HepG2 (cell line): Measurements from ENCODE around the gene NPBWR2. TPM values are rescaled to one million over a fixed set of nuclear protein-coding genes. Genes with fewer than 3 reads are reported as not detected.
A peak's percentile ranks its signal among the peaks of the same experiment; 100 is the strongest.

ENCODE experiments used
- CENPT ChIP-seq: sonication (generic); formaldehyde crosslinking; IDR thresholded peaks from 2 replicates; pipeline ENCODE4 v1.8.0; 2022; ENCODE audit warnings: low read depth, mild to moderate bottlenecking, moderate library complexity, missing genetic modification reagents
- GTF2F1 ChIP-seq: fragments of 150-350 bp; IDR thresholded peaks from 2 replicates; pipeline ENCODE4 v1.6.1; 2014; ENCODE audit warnings: low read length
- PAF1 ChIP-seq: IDR thresholded peaks from 2 replicates; pipeline ENCODE4 v1.6.1; 2016; ENCODE audit warnings: missing genetic modification reagents, missing compliant biosample characterization
- REL ChIP-seq: sonication (generic); formaldehyde crosslinking; conservative IDR thresholded peaks from 2 replicates; pipeline ENCODE4 v1.8.0; 2022; ENCODE audit warnings: mild to moderate bottlenecking, missing genetic modification reagents, moderate library complexity
- RNF219 ChIP-seq: sonication (generic); formaldehyde crosslinking; IDR thresholded peaks from 2 replicates; pipeline ENCODE4 v1.5.0; 2020; ENCODE audit warnings: mild to moderate bottlenecking, missing genetic modification reagents
- SATB2 ChIP-seq: sonication (generic); formaldehyde crosslinking; IDR thresholded peaks from 2 replicates; pipeline ENCODE4 v1.5.0; 2020; ENCODE audit warnings: missing genetic modification reagents
- SMYD3 ChIP-seq: sonication (generic); formaldehyde crosslinking; IDR thresholded peaks from 2 replicates; pipeline ENCODE4 v1.8.1; 2023; ENCODE audit warnings: mild to moderate bottlenecking, missing genetic modification reagents
- TGIF2 ChIP-seq: IDR thresholded peaks from 2 replicates; pipeline ENCODE4 v1.6.1; 2016; ENCODE audit warnings: control low read depth, missing compliant biosample characterization
- THYN1 ChIP-seq: sonication (generic); formaldehyde crosslinking; IDR thresholded peaks from 2 replicates; pipeline ENCODE4 v1.8.1; 2023; ENCODE audit warnings: low read depth, mild to moderate bottlenecking, moderate library complexity, missing genetic modification reagents, borderline replicate concordance
- U2AF1 ChIP-seq: fragments of 200-400 bp; formaldehyde crosslinking; optimal IDR thresholded peaks from 2 replicates; pipeline ENCODE3; 2017; ENCODE audit warnings: mild to moderate bottlenecking, low read depth, low read length
- ZBED4 ChIP-seq: sonication (generic); formaldehyde crosslinking; IDR thresholded peaks from 2 replicates; pipeline ENCODE4 v1.4.0; 2020; ENCODE audit warnings: missing genetic modification reagents, borderline replicate concordance
- ZBTB2 ChIP-seq: sonication (generic); formaldehyde crosslinking; IDR thresholded peaks from 2 replicates; pipeline ENCODE4 v1.8.0; 2022; ENCODE audit warnings: low read depth, missing genetic modification reagents
- ZNF18 ChIP-seq: sonication (generic); formaldehyde crosslinking; IDR thresholded peaks from 2 replicates; pipeline ENCODE4 v1.8.0; 2022; ENCODE audit warnings: mild to moderate bottlenecking, missing genetic modification reagents; ENCODE audit not compliant: insufficient replicate concordance
- ZNF30 ChIP-seq: sonication (generic); formaldehyde crosslinking; IDR thresholded peaks from 2 replicates; pipeline ENCODE4 v1.5.0; 2020; ENCODE audit warnings: mild to moderate bottlenecking, missing genetic modification reagents
- ZNF333 ChIP-seq: sonication (generic); formaldehyde crosslinking; IDR thresholded peaks from 2 replicates; pipeline ENCODE4 v1.4.0; 2020; ENCODE audit warnings: mild to moderate bottlenecking, missing genetic modification reagents, borderline replicate concordance
- ZNF484 ChIP-seq: sonication (generic); formaldehyde crosslinking; IDR thresholded peaks from 2 replicates; pipeline ENCODE4 v1.5.1; 2020; ENCODE audit warnings: mild to moderate bottlenecking, low read depth, missing genetic modification reagents, borderline replicate concordance
- ZNF530 ChIP-seq: sonication (generic); formaldehyde crosslinking; IDR thresholded peaks from 2 replicates; pipeline ENCODE4 v1.5.0; 2020; ENCODE audit warnings: low read depth, mild to moderate bottlenecking, missing genetic modification reagents
- ZNF557 ChIP-seq: sonication (generic); formaldehyde crosslinking; IDR thresholded peaks from 2 replicates; pipeline ENCODE4 v1.4.0; 2020; ENCODE audit warnings: missing genetic modification reagents
- polyA plus RNA-seq, 8 experiments: library from polyadenylated mRNA; depleted of rRNA in 3 of 8; stranded (reverse) in 7 of 8; unstranded in 1 of 8; fragments of >200 nt; fragmentation: Illumina TruSeq in 4 of 8; extraction: Trizol in 4 of 8; gene quantifications; 2 replicates each; pipeline versions ENCODE4 v1.2.1 to v1.2.3, GENCODE V29; 2011 to 2016; ENCODE audit warnings: low read depth in 4 of 8, missing spikeins in 1 of 8, mixed read lengths in 1 of 8; ENCODE audit not compliant: insufficient read depth in 1 of 8
- total RNA-seq, 5 experiments: library from RNA; depleted of rRNA; stranded (reverse); fragments of >200 nt; fragmentation: Illumina TruSeq; extraction: Trizol; gene quantifications; 2 replicates each; pipeline ENCODE4 v1.2.3, GENCODE V29; 2016; ENCODE audit warnings: low read depth in 1 of 5
- TF ChIP-seq, protein P1 (sequence below): IDR thresholded peaks from 2 replicates; pipeline ENCODE4 v1.6.1; 2012; ENCODE audit warnings: inconsistent platforms
- TF ChIP-seq, protein P2 (sequence below): sonication (generic); formaldehyde crosslinking; conservative IDR thresholded peaks from 2 replicates; pipeline ENCODE4 v1.4.0; 2020; ENCODE audit warnings: missing genetic modification reagents

Gene NPBWR2
- total and polyA plus RNA-seq, 2 of the 13 experiments (the other 11 are each of a cell fraction or from before 2014, with no cell fraction given): not detected

DNA sequence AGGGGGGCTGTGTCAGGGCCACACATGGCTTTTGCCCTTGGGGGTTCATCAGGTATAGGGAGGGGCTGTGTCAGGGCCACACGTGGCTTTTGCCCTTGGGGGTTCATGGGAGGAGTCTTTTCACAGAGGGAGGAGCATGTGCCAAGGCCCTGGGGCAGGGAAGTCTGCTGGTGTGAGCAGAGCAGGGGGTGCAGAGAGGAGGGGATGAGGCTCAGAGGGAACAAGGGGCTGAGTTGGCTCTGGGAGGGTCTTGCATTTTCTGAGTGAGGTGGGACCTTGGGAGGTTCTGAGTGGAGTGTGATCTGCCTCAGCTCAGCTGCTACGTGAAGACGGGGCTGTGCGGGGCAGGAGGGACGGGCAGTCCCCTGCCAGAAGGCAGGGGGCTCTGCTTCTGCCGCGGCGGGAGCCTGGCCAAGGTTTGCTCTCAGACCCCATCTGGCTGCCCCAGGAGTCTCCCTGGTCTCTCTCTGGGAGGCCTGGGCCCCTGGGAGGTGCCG, 51.9 kb downstream of the NPBWR2 start (continued):
- no peak for TF ChIP-seq ZBED4 (CRISPR knock-in tag)
- 0 out of 2 replicates have a peak, but pooled peaks have one; percentile 39 for TF ChIP-seq SATB2
- TF ChIP-seq THYN1 (CRISPR knock-in tag): no peak
- peak; percentile 28 for TF ChIP-seq U2AF1
- 0 out of 2 replicates have a peak, but pooled peaks have one; percentile 81 for TF ChIP-seq TGIF2 (CRISPR knock-in tag)
- TF ChIP-seq ZNF18 (CRISPR knock-in tag): peak; percentile 5
- TF ChIP-seq ZNF484 (CRISPR knock-in tag): 0 out of 2 replicates have a peak, but pooled peaks have one; percentile 35
- no peak for TF ChIP-seq REL (CRISPR knock-in tag)
- TF ChIP-seq CENPT (CRISPR knock-in tag): no peak
- TF ChIP-seq RNF219 (CRISPR knock-in tag): no peak
- TF ChIP-seq PAF1 (CRISPR knock-in tag): no peak
- TF ChIP-seq SMYD3 (CRISPR knock-in tag): 0 out of 2 replicates have a peak, but pooled peaks have one; percentile 75
- no peak for TF ChIP-seq ZNF557 (CRISPR knock-in tag)
- TF ChIP-seq, protein P1, sequence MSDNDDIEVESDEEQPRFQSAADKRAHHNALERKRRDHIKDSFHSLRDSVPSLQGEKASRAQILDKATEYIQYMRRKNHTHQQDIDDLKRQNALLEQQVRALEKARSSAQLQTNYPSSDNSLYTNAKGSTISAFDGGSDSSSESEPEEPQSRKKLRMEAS: peak; percentile 21; the same call in 1 of the 2 replicates
- no peak for TF ChIP-seq GTF2F1
- peak; percentile 83; the same call in 1 of the 2 replicates for TF ChIP-seq ZNF333 (CRISPR knock-in tag)
- TF ChIP-seq ZNF530 (CRISPR knock-in tag): no peak
- no peak for TF ChIP-seq ZNF30
- TF ChIP-seq, protein P2, sequence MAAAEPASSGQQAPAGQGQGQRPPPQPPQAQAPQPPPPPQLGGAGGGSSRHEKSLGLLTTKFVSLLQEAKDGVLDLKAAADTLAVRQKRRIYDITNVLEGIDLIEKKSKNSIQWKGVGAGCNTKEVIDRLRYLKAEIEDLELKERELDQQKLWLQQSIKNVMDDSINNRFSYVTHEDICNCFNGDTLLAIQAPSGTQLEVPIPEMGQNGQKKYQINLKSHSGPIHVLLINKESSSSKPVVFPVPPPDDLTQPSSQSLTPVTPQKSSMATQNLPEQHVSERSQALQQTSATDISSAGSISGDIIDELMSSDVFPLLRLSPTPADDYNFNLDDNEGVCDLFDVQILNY: no peak; the same call in 1 of the 2 replicates
- TF ChIP-seq ZBTB2 (CRISPR knock-in tag): no peak
